CMK (cell line): ENCODE measurements around the gene SLC16A10.
"Not testable (repeated sequence)": the region's sequence is repeated elsewhere in the genome, so short reads cannot be mapped to it uniquely, and the experiment has no call there.

ENCODE experiments used
- DNase-seq: peaks from one replicate; pipeline ENCODE4 v3.0.0-alpha.2; 2010; ENCODE audit warnings: low read depth

The SLC16A10 gene

GRCh38 chr6:111187874-111188273, 100.6 kb downstream of the SLC16A10 start:
- DNase-seq = no peak

- not testable (repeated sequence) for DNase-seq
These were observed 102.4 kb downstream of the SLC16A10 start for GRCh38 chr6:111189666-111190210.

GRCh38 chr6:111190637-111191036, 103.3 kb downstream of the SLC16A10 start:
- no peak for DNase-seq

GRCh38 chr6:111191136-111191535, 103.8 kb downstream of the SLC16A10 start:
- DNase-seq = not testable (repeated sequence)

- DNase-seq = no peak
These were observed 105.7 kb downstream of the SLC16A10 start for GRCh38 chr6:111192911-111193555.

- no peak for DNase-seq
These were observed 108.4 kb downstream of the SLC16A10 start for GRCh38 chr6:111195656-111196055.

- no peak for DNase-seq
These were observed 111.5 kb downstream of the SLC16A10 start for GRCh38 chr6:111198841-111199240.

- no peak for DNase-seq
These were observed 112.6 kb downstream of the SLC16A10 start for GRCh38 chr6:111199935-111200334.

- DNase-seq = no peak
These were observed 113.3 kb downstream of the SLC16A10 start for GRCh38 chr6:111200350-111201243.

GRCh38 chr6:111201244-111201554, 113.9 kb downstream of the SLC16A10 start:
- DNase-seq = no peak

- DNase-seq = no peak
These were observed 114.5 kb downstream of the SLC16A10 start for GRCh38 chr6:111201764-111202163.

GRCh38 chr6:111203539-111203938, 116.2 kb downstream of the SLC16A10 start:
- not testable (repeated sequence) for DNase-seq

GRCh38 chr6:111204305-111204704, 117.0 kb downstream of the SLC16A10 start:
- DNase-seq = no peak

GRCh38 chr6:111204881-111205280, 117.6 kb downstream of the SLC16A10 start:
- no peak for DNase-seq

GRCh38 chr6:111205502-111205901, 118.2 kb downstream of the SLC16A10 start:
- DNase-seq = no peak

- DNase-seq = no peak
These were observed 120.0 kb downstream of the SLC16A10 start for GRCh38 chr6:111207141-111207858.

GRCh38 chr6:111208933-111209332, 121.6 kb downstream of the SLC16A10 start:
- DNase-seq = no peak

GRCh38 chr6:111210194-111210728, 123.0 kb downstream of the SLC16A10 start:
- no peak for DNase-seq

- no peak for DNase-seq
These were observed 124.2 kb downstream of the SLC16A10 start for GRCh38 chr6:111211411-111212030.

GRCh38 chr6:111212625-111213024, 125.3 kb downstream of the SLC16A10 start:
- DNase-seq = no peak

- no peak for DNase-seq
These were observed 127.8 kb downstream of the SLC16A10 start for GRCh38 chr6:111215131-111215530.

- no peak for DNase-seq
These were observed 132.5 kb downstream of the SLC16A10 start for GRCh38 chr6:111219785-111220184.
